Ammon's horn (tissue), 1 donor: ENCODE results near the gene COPG2.
"Not testable (repeated sequence)": the region's sequence is repeated elsewhere in the genome, so short reads cannot be mapped to it uniquely, and the experiment has no call there.

Experiments
- DNase-seq: peaks from one replicate; pipeline ENCODE4 v3.0.0-alpha.2; 2016; ENCODE audit warnings: low spot score

The COPG2 gene

DNA sequence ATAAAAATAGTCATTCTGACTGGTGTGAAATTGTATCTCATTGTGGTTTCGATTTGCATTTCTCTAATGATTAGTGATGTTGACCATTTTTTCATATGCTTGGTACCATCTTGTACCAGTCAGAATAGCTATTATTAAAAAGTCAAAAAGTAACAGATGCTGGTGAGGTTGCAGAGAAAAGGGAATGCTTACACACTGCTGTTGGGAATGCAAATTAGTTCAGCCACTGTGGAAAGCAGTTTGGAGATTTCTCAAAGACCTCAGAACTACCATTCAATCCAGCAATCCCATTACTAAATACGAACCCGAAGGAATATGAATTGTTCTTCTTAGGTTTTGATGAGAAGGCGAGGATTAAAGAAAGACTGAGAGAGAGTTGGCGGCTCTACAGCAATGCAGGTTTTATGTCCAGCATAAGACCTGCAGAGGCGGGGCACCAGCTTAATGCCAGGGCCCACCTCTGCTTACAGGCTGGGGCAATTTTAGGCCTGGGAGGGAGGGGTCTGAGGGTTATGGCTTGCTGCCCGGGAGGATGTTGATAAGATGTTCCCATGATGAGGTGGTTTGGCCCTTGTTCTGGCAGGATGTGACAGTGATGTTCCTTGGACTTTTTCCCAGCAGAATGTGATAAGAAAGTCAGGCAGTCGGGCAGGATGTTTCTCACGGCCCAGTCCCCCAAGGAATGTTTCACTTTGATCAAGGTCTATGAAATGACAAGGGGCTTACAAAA, 102.2 kb downstream of the COPG2 start:
- no peak for DNase-seq

DNA sequence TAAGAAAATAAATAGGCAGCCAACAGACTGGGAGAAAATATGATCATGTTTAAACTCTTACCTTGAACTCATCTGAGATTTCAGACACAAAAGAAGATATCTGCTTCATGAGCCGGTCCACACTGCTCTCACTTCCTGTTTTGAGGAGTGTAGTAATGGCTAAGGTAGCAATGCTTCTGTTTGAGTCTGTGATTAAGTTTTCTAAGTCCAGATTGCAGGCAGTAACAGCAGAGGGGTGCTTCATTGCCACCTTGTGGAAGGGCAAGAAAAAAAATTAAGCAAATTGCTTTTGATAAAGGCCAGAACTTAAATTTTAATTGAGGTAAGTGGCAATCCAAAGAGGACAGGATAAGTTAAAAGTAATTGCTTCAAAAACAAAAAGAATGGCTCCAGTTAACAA, 107.6 kb downstream of the COPG2 start:
- DNase-seq = no peak

DNA sequence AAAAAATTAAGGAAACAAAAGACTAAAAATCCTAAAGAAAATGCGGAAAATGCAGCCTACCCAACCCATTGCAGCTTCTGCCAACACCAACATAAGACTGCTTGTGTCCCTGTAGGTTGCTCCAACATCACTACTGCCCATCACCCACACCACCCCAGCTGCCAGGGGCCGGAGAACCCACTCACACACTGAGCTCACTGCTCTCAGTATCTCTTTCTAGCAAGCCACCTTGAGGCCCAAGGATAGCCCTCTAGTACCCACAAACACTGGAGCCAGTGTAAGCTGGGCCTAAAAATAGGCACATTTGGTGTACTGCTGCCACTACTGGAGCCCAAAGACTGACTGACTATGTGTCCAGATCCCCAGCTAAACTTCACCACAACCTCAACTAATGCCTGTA, 109.4 kb downstream of the COPG2 start:
- no peak for DNase-seq

DNA sequence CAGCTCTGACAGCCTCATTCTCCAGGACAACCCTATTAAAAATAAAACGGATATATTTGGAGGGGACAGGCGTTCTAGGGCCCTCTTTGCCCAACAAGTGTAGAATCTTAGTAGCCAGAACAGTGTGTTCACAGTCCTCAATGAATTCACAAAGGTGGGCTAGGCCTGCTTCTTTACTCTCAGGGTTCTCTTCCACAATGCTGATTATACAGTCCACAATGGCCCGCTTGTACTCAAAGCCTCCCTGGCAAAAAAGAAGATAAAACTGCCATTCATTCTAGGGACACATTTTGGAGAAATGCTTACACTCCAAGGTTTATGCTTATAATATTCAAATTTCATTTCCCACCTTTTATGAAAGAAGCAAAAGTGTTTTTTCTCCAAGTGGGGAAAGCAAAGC, 114.1 kb downstream of the COPG2 start:
- no peak for DNase-seq

DNA sequence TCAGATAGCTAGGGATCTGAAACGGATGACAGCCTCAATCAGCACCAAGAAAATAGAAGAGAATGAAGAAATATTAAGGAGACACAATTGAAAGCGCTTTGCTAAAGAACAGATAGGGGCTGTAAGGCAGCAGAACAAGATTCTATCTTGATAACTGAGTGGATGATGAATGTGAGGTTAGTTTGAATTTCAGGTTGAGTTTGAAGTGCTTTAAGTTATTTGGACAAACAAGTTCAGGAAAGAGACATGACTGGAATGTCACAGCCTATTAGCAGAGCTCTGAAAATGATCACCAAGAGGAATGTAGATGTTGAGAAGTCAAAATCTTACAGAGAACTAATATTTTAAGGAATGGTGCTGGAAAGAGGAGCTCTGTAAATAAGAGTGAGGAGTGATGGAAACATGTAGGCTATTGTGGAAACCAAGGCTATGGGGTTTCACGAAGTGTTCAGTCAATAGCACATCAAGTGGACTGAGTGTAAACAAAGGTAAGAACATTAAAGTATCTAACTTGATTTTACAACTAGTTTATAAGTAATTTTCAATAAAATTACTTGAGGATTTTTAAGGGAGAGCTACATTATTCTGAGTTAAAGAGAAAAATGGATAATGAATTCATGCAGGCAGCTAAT, 115.0 kb downstream of the COPG2 start:
- no peak for DNase-seq

DNA sequence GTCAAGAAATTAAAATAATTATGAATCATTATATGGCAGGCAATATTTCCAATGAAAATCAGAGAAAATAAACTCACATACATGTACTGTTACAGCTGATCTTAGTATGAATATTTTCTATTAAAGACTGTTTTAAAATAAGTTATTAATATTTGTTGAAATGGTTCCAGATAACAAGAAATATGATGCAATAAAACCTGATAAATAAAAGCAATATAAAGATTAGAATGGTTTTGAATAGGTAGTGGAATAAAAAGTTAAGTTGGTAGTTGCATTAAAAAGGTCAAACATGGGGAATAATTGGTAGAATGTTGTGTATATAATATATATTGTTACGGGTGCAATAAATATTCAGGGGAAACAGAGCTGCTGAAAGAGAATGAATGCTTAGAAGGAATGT, 124.2 kb downstream of the COPG2 start:
- no peak for DNase-seq

DNA sequence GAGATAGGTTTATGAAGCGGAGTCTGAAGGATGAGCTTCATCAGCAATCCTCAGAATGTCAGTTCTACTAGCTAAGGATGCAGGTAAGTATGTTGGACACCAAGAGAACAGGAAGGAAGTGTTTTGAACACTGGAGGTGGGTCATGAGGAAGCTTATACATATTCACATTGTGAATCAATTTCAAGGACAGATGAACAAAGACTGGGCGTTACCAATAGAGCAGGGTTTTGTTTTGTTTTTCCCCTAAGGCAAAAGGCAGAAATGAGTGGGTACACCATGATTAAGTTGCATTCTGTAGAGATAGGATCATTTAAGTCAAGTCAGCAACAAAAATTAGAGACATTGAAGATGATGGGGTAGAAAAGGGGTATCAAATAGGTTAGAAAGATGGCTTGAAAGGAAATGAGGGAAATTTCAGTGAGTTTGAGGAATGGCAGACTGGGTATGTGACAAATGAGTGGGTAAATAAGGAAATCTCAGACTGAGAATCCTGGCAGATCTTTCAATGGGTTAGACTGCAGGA, 125.0 kb downstream of the COPG2 start:
- DNase-seq = no peak

DNA sequence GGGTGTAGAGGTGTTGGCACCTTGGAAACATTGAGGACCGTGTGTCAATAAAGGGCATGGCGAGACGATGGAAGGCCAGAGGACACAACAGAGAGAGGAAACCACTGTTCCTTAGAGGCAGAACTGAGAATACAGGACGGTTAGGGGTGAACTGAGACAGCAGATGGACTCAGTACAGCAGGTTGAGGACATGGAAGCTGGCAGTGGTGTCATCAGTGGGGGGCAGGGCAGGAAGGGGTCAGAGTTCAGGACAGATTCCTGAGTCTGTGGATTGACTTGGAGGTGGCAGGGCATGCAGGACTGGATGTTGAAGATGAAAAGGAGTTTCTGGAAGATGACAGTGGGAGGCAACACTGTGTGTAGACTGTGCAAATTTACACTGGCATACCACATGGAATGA, 126.3 kb downstream of the COPG2 start:
- DNase-seq = not testable (repeated sequence)

DNA sequence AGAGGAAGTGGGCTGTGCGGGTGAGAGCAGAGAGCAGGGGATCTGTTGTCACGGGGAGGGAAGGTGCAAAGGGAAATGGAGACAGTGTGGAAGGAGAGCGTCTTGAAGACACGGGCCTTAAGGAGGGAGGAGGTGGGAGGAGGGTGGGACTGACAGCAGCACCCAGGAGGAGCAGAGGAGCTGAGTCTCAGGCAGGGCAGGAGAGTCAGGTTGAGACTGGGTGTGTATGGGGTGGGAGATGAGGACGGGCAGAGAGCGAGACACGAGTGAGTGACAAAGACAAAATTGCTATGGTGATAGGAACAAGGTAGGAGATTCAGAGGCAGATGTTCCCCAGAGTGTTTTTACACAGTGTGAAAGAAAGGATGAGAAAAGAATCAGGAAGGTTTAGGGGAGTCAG, 127.3 kb downstream of the COPG2 start:
- not testable (repeated sequence) for DNase-seq

DNA sequence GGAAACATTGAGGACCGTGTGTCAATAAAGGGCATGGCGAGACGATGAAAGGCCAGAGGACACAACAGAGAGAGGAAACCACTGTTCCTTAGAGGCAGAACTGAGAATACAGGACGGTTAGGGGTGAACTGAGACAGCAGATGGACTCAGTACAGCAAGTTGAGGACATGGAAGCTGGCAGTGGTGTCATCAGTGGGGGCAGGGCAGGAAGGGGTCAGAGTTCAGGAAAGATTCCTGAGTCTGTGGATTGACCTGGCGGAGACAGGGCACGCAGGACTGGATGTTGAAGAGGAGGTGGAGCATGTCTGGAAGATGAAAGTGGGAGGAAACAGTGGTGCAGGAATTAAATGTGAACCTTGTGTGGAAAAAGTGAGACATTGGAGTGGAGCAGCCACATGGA, 130.7 kb downstream of the COPG2 start:
- not testable (repeated sequence) for DNase-seq

DNA sequence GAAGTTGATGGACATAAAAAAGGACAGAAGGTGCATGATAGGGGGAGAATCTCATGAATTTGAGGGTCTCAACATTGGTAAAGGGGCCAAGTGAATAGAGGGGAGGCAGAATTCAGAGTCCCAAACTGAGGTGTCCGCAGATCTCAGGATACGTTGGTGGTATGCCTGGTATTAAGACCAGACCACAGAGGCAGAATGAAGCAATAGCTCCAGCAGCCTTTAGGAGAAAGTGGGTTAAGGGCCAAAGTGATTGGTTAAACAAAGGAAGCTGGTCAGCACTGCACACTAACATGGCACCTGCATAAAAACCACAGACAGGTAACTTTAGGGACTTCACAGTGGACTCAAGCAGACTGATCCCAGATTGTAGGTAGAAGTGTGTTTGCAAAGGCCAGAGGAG, 139.1 kb downstream of the COPG2 start:
- DNase-seq = no peak

DNA sequence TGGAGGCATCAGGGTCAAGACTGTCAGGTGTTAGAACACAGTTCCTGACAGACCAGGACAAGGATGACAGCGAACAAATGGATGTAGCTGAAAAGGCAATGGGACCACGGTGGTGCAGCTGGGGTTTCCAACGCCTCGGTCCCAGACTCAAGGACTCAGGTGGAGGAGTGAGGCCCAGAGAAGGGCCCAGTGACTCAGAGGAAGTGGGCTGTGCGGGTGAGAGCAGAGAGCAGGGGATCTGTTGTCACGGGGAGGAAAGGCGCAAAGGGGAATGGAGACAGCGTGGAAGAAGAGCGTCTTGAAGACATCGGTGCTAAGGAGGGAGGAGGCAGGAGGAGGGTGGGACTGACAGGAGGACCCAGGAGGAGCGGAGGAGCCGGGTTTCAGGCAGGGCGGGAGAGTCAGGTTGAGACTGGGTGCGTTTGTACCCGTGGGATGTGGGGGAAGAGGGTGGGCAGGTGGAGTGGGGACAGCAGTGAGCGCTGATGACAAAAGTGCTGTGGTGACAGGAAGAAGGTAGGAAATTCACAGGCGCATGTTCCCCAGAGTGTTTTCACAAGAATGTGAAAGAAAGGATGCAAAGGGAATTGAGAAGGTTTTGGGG, 140.7 kb downstream of the COPG2 start:
- not testable (repeated sequence) for DNase-seq

DNA sequence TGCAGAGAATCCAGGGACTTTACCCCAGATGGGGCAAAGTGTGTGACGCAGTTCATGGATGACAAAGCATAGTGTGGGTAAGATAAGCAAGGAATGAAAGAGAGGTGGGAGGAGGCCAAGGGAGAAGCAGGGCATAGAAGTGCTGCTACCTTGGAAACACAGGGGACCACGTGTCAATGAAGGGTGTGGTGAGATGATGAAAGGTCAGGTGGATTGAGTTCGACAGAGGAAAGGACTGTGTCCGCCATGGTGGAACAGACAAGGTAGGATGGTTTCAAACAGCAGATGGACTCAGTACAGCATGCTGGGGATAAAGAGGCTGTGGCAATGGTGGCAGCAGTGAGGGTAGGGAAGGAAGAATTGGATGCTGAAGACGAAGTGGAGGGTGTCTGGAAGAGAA, 143.9 kb downstream of the COPG2 start:
- no peak for DNase-seq

DNA sequence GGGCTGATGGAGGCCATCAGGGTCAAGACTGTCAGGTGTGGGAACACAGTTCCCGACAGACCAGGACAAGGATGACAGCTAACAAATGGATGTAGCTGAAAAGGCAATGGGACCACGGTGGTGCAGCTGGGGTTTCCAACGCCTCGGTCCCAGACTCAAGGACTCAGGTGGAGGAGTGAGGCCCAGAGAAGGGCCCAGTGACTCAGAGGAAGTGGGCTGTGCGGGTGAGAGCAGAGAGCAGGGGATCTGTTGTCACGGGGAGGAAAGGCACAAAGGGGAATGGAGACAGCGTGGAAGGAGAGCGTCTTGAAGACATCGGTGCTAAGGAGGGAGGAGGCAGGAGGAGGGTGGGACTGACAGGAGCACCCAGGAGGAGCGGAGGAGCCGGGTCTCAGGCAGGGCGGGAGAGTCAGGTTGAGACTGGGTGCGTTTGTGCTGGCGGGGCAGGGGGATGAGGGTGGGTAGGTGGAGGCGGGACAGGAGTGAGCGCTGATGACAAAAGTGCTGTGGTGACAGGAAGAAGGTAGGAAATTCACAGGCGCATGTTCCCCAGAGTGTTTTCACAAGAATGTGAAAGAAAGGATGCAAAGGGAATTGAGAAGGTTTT, 144.9 kb downstream of the COPG2 start:
- DNase-seq = not testable (repeated sequence)

DNA sequence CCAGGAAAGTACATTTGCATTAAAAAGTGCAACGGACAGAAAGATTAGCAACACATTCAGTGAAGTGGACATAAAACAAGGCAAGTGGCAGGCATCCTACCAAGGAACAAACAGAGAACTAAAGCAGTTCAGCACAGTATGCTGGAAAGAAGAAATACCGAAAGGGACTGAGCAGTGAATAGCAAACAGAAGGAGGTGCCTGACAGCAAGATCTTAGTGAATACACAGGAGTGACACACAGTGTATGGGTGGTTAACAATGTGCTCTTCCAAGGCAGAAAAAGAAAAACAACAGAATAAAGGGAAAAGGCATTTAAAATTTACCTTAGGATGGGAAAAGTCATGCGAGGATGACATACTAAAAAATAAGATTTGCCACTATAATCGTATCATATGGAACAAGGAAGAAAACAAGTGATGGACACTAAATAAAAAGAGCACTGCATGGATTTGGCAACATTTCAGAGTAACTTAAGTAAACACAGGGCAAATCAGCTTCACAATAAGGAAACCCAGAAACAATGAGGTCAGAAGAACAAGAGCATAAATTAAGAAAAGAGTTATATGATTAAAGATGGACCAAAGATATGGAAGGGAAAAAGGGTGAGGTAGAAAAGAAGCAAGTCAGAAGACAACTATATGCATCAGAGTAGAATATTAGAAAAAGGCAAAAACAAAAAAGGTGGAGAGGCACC, 147.1 kb downstream of the COPG2 start:
- DNase-seq = no peak

DNA sequence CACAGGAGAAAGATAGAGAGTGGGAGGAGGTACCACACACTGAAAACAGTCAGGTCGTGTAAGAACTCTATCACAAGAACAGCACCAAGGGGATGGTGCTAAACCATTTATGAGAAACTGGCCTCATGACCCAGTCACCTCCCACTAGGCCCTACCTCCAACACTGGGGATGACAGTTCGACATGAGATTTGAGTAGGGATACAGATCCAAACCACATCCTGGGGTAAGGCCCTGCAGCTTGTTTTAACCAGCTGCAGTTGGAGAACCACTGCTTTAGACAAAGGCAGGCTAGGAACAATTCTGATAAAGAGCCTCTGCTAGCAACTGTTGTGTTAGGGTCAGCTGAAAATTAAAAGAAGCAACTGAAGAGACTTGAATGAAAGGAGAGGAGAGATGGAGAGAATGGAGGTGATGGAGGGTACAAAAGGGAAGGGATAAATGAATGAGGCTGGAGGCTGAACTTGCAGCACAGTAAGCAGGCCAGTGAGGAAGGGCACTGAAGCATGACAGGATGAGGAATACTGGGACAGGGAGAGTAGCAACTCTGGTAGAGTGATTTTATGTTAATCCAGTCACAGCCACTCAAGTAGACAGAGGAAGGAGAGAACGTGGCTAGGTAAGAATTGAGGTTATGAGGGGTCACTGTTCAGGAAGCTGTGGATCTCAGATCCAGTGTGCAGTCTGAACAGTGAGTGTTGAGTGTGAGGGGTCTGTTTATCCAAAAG, 153.1 kb downstream of the COPG2 start:
- no peak for DNase-seq

DNA sequence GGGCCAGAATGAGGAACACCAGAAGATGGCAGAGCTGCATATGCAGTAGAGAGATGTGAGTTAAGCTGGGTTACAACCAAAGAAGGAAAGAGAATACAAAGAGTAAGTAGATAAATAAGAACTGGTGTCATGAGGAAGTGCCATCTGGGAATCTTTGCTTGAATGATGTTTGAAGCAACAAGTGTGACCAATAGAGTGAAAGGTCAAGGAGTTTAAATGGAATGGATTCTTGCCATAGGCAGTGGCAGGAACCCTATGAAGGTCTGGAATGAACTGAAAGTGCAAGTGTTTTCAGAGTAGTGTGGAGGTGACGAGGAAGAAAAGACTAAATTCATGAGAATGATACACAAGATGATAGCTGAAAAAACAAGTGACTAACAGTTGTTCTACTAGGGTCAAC, 155.1 kb downstream of the COPG2 start:
- DNase-seq = no peak

DNA sequence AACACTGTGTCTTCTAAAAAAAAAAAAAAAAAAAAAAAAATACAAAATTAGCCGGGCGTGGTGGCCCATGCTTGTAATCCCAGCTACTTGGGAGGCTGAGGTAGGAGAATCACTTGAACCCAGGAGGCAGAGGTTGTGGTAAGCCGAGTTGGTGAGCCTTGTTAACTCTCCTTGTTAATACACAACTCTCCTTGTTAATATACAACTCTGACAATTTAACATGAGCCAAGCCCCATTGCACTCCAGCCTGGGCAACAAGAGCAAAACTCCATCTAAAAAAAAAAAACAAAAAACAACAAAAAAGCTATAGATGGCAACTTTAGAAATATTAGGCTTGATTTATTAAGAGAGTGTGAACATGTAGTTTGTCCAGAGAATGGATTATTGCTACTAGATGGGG, 156.5 kb downstream of the COPG2 start:
- DNase-seq = not testable (repeated sequence)

DNA sequence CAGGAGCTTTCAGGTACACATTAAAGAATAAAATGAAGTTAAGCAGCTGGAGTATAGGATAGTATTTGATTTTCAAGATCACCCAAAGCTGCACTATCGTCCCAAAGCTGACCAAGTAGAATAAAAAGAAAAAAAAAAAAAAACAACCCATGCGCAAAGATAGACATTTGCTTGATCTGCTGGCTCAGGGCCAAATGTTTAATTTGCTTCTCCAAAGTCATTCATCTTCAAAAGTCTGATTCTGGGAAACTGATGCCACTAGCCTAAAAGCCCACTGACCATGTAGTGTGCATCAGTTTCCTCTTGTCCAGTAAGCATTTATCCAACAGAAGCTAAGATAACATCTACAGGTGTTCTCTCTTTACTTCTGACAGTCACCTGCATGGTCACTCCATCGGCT, 162.2 kb downstream of the COPG2 start:
- DNase-seq = no peak

DNA sequence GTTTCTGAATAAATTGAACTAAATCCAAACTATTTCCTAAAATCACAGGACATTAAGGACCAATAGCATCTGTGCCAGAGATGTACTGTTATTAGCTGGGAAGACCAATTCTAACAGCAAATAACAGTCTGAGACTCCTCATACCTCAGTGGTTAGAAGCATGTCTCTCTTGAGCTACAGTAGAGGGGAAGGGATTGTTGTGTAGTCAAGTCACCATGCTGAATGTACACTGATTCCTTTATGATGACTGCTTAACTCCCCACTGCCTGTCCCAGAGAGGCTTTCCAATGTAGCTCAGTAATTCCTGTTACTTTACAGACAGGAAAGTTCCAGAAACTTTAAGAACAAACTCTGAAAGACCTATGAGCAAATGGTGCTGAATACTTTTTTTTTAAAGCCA, 162.8 kb downstream of the COPG2 start:
- DNase-seq = no peak

DNA sequence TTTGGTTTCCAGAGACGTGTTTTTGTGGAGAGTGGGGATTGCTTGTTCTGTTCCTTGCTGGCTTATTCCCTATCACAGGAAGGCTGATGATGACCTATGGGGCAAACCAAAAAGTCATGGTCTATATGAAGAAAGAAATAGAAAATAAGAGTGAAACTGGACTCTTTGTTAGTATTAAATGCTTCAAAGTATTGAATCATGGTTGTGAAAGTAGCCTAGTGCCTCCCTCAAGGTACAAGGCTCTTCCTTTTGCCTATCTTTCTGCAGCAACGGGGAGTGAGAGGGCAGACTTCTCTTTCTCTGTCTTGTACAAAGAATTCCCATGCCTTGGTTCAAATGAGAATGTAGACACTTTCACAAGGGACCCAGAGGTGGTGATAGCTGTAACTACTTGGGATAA, 167.6 kb downstream of the COPG2 start:
- DNase-seq = no peak

DNA sequence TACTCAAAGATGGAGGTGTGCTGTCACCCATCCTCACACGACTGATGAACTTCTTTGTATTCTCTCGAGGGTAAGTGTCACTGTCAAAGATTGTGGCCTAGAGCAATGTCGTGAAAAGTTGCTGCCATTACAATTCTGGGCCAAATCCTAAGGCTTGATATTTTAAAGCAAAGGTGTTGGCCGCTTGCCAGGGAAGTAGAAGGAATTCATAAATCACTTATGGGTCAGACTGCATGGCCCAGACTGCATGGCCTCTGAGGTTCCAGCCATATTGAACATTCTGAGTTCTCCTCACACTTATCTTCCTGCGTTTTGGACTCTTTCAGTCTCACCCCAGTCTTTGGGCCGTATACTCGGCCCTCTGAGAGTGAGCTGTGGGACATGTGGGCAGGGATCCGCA, 168.1 kb downstream of the COPG2 start:
- DNase-seq = no peak
